ENCODE results near the gene MYL5.

MYL5 gene

GRCh38 chr4:673349-674091 lies 822 bp upstream of the MYL5 start:
- peaks cover 46% of the 10 kb centered on the region for H3K4me1 Mint-ChIP-seq
- ATAC-seq, result no peak
- peaks cover 27% of the 10 kb centered on the region for H3K36me3 Mint-ChIP-seq
- H3K27me3 Mint-ChIP-seq, result no peaks in the 10 kb centered on the region
- peak overlapping the region; percentile 89 for H3K4me3 Mint-ChIP-seq
- H3K27ac Mint-ChIP-seq, result peak overlapping the region; percentile 90
- H3K9me3 Mint-ChIP-seq, result no peaks in the 10 kb centered on the region

- peak; percentile 3 for ATAC-seq
- no peaks in the 10 kb centered on the region for H3K9me3 Mint-ChIP-seq
Measured at GRCh38 chr4:675036-675882, 917 bp downstream of the MYL5 start.

GRCh38 chr4:675980-676870 lies 1.9 kb downstream of the MYL5 start:
- peak overlapping the region; percentile 90 for H3K27ac Mint-ChIP-seq
- H3K36me3 Mint-ChIP-seq, result peaks cover 20% of the 10 kb centered on the region
- ATAC-seq, result peak; percentile 52
- peak overlapping the region; percentile 89 for H3K4me3 Mint-ChIP-seq
- H3K9me3 Mint-ChIP-seq, result no peaks in the 10 kb centered on the region
- H3K27me3 Mint-ChIP-seq, result no peaks in the 10 kb centered on the region
- peaks cover 59% of the 10 kb centered on the region for H3K4me1 Mint-ChIP-seq

More at GRCh38 chr4:675036-675882, 917 bp downstream of the MYL5 start:
- Mint-ChIP-seq H3K4me1 (peaks cover 52% of the 10 kb centered on the region), H3K36me3 (peaks cover 27% of the 10 kb centered on the region), H3K27me3 (no peaks in the 10 kb centered on the region), H3K27ac (peak overlapping the region; percentile 90), H3K4me3 (peak overlapping the region; percentile 89)

- no peaks in the 10 kb centered on the region for H3K9me3 Mint-ChIP-seq
- H3K4me1 Mint-ChIP-seq, result peaks cover 59% of the 10 kb centered on the region
- peak overlapping the region; percentile 44 for H3K4me3 Mint-ChIP-seq
- H3K27ac Mint-ChIP-seq, result peak overlapping the region; percentile 90
- peak; percentile 2 for ATAC-seq
- H3K36me3 Mint-ChIP-seq, result peaks cover 14% of the 10 kb centered on the region
- no peaks in the 10 kb centered on the region for H3K27me3 Mint-ChIP-seq
Measured at GRCh38 chr4:676871-677235, 2.5 kb downstream of the MYL5 start.

GRCh38 chr4:677431-678293 lies 3.3 kb downstream of the MYL5 start:
- ATAC-seq, result no peak

GRCh38 chr4:678331-679103 lies 4.2 kb downstream of the MYL5 start:
- Mint-ChIP-seq H3K27ac (peak overlapping the region; percentile 90), H3K4me3 (no peak overlapping the region), H3K9me3 (no peaks in the 10 kb centered on the region), H3K27me3 (peaks cover 11% of the 10 kb centered on the region), H3K36me3 (peaks cover 1% of the 10 kb centered on the region), H3K4me1 (peaks cover 63% of the 10 kb centered on the region)
- no peak for ATAC-seq

More at GRCh38 chr4:677431-678293, 3.3 kb downstream of the MYL5 start:
- peaks cover 8% of the 10 kb centered on the region for H3K36me3 Mint-ChIP-seq
- H3K9me3 Mint-ChIP-seq, result no peaks in the 10 kb centered on the region
- H3K4me1 Mint-ChIP-seq, result peaks cover 63% of the 10 kb centered on the region
- peaks cover 2% of the 10 kb centered on the region for H3K27me3 Mint-ChIP-seq
- H3K27ac Mint-ChIP-seq, result peak overlapping the region; percentile 90
- H3K4me3 Mint-ChIP-seq, result no peak overlapping the region

GRCh38 chr4:679104-679481 lies 4.8 kb downstream of the MYL5 start:
- Mint-ChIP-seq H3K9me3 (no peaks in the 10 kb centered on the region), H3K4me3 (no peak overlapping the region), H3K27me3 (peaks cover 17% of the 10 kb centered on the region), H3K27ac (no peak overlapping the region), H3K4me1 (peaks cover 66% of the 10 kb centered on the region), H3K36me3 (no peaks in the 10 kb centered on the region)
- no peak for ATAC-seq

- Mint-ChIP-seq H3K4me3 (peak overlapping the region; percentile 25), H3K36me3 (no peaks in the 10 kb centered on the region), H3K27ac (no peak overlapping the region), H3K4me1 (peaks cover 68% of the 10 kb centered on the region), H3K27me3 (peaks cover 19% of the 10 kb centered on the region), H3K9me3 (no peaks in the 10 kb centered on the region)
- no peak for ATAC-seq
Measured at GRCh38 chr4:679629-680028, 5.3 kb downstream of the MYL5 start.

- no peak for ATAC-seq
- Mint-ChIP-seq H3K4me1 (peaks cover 66% of the 10 kb centered on the region), H3K9me3 (no peaks in the 10 kb centered on the region), H3K27me3 (peaks cover 23% of the 10 kb centered on the region), H3K4me3 (peak overlapping the region; percentile 74), H3K27ac (peak overlapping the region; percentile 71), H3K36me3 (no peaks in the 10 kb centered on the region)
Measured at GRCh38 chr4:680091-680490, 5.7 kb downstream of the MYL5 start.

GRCh38 chr4:680551-680927 lies 6.2 kb downstream of the MYL5 start:
- Mint-ChIP-seq H3K36me3 (no peaks in the 10 kb centered on the region), H3K27me3 (peaks cover 27% of the 10 kb centered on the region), H3K4me1 (peaks cover 61% of the 10 kb centered on the region), H3K4me3 (peak overlapping the region; percentile 74), H3K9me3 (no peaks in the 10 kb centered on the region), H3K27ac (peak overlapping the region; percentile 71)
- peak; percentile 1 for ATAC-seq

- H3K27ac Mint-ChIP-seq, result peak overlapping the region; percentile 71
Measured at GRCh38 chr4:680928-681645, 6.7 kb downstream of the MYL5 start.

GRCh38 chr4:681736-682451 lies 7.6 kb downstream of the MYL5 start:
- peak; percentile 13 for ATAC-seq
- Mint-ChIP-seq H3K36me3 (no peaks in the 10 kb centered on the region), H3K4me3 (peak overlapping the region; percentile 55), H3K27me3 (peaks cover 30% of the 10 kb centered on the region), H3K4me1 (peaks cover 48% of the 10 kb centered on the region), H3K9me3 (no peaks in the 10 kb centered on the region), H3K27ac (no peak overlapping the region)

More at GRCh38 chr4:680928-681645, 6.7 kb downstream of the MYL5 start:
- Mint-ChIP-seq H3K9me3 (no peaks in the 10 kb centered on the region), H3K4me3 (peak overlapping the region; percentile 74), H3K36me3 (no peaks in the 10 kb centered on the region), H3K4me1 (peaks cover 56% of the 10 kb centered on the region), H3K27me3 (peaks cover 30% of the 10 kb centered on the region)
- ATAC-seq, result peak; percentile 56
